Bladder microvascular endothelial cell (primary cell): ENCODE data around the gene CISD1. TPM values are rescaled to one million over a fixed set of nuclear protein-coding genes. Genes with fewer than 3 reads are reported as not detected.

ENCODE experiments used
- total RNA-seq: library from RNA; depleted of rRNA; stranded (reverse); fragments of >200 nt; gene quantifications from 2 replicates; pipeline ENCODE4 v1.2.3, GENCODE V29; 2014

The CISD1 gene
- total RNA-seq = 14.2 and 37.8 TPM in 2 replicates

GRCh38 chr10:58268946-58269781, at the start of gene CISD1:
Gene CISD1, plus strand, starts transcription at chr10:58269162. Its CDS starts 112 bp downstream, at chr10:58269274.

GRCh38 chr10:58267713-58268453, 1.1 kb upstream of the CISD1 start, which contains the start of gene IPMK:
Gene IPMK, minus strand, starts transcription at chr10:58267894. Its CDS starts 283 bp downstream, at chr10:58267611.

GRCh38 chr10:58334817-58335305, 65.9 kb downstream of the CISD1 start, which contains the start of gene UBE2D1:
Gene UBE2D1, plus strand, starts transcription at chr10:58335006. Its CDS starts 196 bp downstream, at chr10:58335202.

Other genes starting within 250 kb of the CISD1 start
- 5.7 and 6.7 TPM in 2 replicates for gene IPMK, start 1.3 kb upstream of the CISD1 start, total RNA-seq
- 5.5 and 12.3 TPM in 2 replicates for gene UBE2D1, start 65.8 kb downstream of the CISD1 start, total RNA-seq
- 29.5 and 55.8 TPM in 2 replicates for gene TFAM, start 116.2 kb downstream of the CISD1 start, total RNA-seq
- gene BICC1, start 243.7 kb downstream of the CISD1 start, total RNA-seq = 0.13 and 0.16 TPM in 2 replicates